K562 (cell line): ENCODE data around the gene SPHK2. TPM values are rescaled to one million over a fixed set of nuclear protein-coding genes. Genes with fewer than 3 reads are reported as not detected.

Source experiments
- CCAR2 ChIP-seq: fragments of 200-400 bp; formaldehyde crosslinking; IDR thresholded peaks from 2 replicates; pipeline ENCODE4 v1.6.1; 2017; ENCODE audit warnings: mild to moderate bottlenecking, low read depth, low read length
- CEBPG ChIP-seq, 3 experiments: fragments of 200-800 bp in 1 of 3; sonication (Bioruptor generic) in 1 of 3; sonication (generic) in 1 of 3; formaldehyde crosslinking in 1 of 3; IDR thresholded peaks in 2 of 3; conservative IDR thresholded peaks in 1 of 3; 2 replicates each; pipeline versions ENCODE4 v1.6.1 to v1.8.0; 2016 to 2022; ENCODE audit warnings: missing compliant biosample characterization in 2 of 3, missing genetic modification characterization in 2 of 3, mild to moderate bottlenecking in 1 of 3, missing genetic modification reagents in 1 of 3
- CHD1 ChIP-seq: fragments of 200-600 bp; sonication (generic); IDR thresholded peaks from one replicate; pipeline ENCODE4 v1.6.1; 2012; ENCODE audit warnings: mild to moderate bottlenecking, moderate library complexity, low read length, inconsistent platforms
- ETV6 ChIP-seq, 3 experiments: fragments of 150-350 bp in 1 of 3; sonication (generic) in 1 of 3; formaldehyde crosslinking in 1 of 3; IDR thresholded peaks; 2 replicates each; pipeline versions ENCODE4 v1.6.1 to v1.8.0; 2014 to 2022; ENCODE audit warnings: borderline replicate concordance in 2 of 3, low read depth in 2 of 3, antibody characterized with exemption in 1 of 3, low read length in 1 of 3, mild to moderate bottlenecking in 1 of 3, missing genetic modification reagents in 1 of 3
- GTF2A2 ChIP-seq: IDR thresholded peaks from 2 replicates; pipeline ENCODE4 v1.6.1; 2016; ENCODE audit warnings: mild to moderate bottlenecking, missing genetic modification characterization, missing compliant biosample characterization
- HIVEP1 ChIP-seq: fragments of 250-450 bp; sonication (Bioruptor Pico); IDR thresholded peaks from 2 replicates; pipeline ENCODE4 v1.4.0; 2020; ENCODE audit warnings: mild to moderate bottlenecking
- IFI16 ChIP-seq: fragments of 250-450 bp; sonication (Bioruptor Pico); IDR thresholded peaks from 2 replicates; pipeline ENCODE4 v2.1.2; 2022; ENCODE audit warnings: mild to moderate bottlenecking, inconsistent platforms
- NELFE ChIP-seq: IDR thresholded peaks from 2 replicates; pipeline ENCODE4 v1.6.1; 2011; ENCODE audit warnings: mild to moderate bottlenecking; ENCODE audit not compliant: insufficient read depth, insufficient read length
- PCBP1 ChIP-seq: fragments of 200-400 bp; formaldehyde crosslinking; IDR thresholded peaks from 2 replicates; pipeline ENCODE4 v1.6.1; 2018; ENCODE audit warnings: mild to moderate bottlenecking, low read depth, low read length; ENCODE audit not compliant: poor library complexity, severe bottlenecking
- PHF20 ChIP-seq: fragments of 450-650 bp; IDR thresholded peaks from 2 replicates; pipeline ENCODE4 v1.6.1; 2018; ENCODE audit not compliant: partially characterized antibody
- PHF21A ChIP-seq: fragments of 450-650 bp; IDR thresholded peaks from 2 replicates; pipeline ENCODE4 v1.6.1; 2017; ENCODE audit warnings: low read depth, borderline replicate concordance
- RBBP5 ChIP-seq: fragments of 200-600 bp; sonication (generic); IDR thresholded peaks from 2 replicates; pipeline ENCODE4 v1.6.1; 2012; ENCODE audit warnings: borderline replicate concordance, mild to moderate bottlenecking, low read length, control low read depth, inconsistent platforms; ENCODE audit not compliant: insufficient read depth, poor library complexity, severe bottlenecking
- RBM25 ChIP-seq: fragments of 200-400 bp; formaldehyde crosslinking; IDR thresholded peaks from 2 replicates; pipeline ENCODE4 v1.6.1; 2018; ENCODE audit warnings: low read length, low read depth, moderate library complexity; ENCODE audit not compliant: severe bottlenecking
- SAP30 ChIP-seq: fragments of 200-600 bp; sonication (generic); IDR thresholded peaks from 2 replicates; pipeline ENCODE4 v1.6.1; 2012; ENCODE audit warnings: borderline replicate concordance, low read depth, mild to moderate bottlenecking, moderate library complexity, low read length, control low read depth, inconsistent platforms; ENCODE audit not compliant: insufficient read depth, poor library complexity, severe bottlenecking
- SMARCC2 ChIP-seq: fragments of 450-650 bp; IDR thresholded peaks from 2 replicates; pipeline ENCODE4 v1.6.1; 2017; ENCODE audit warnings: antibody characterized with exemption, moderate library complexity, mild to moderate bottlenecking, low read depth
- SREBF2 ChIP-seq: sonication (generic); formaldehyde crosslinking; IDR thresholded peaks from 2 replicates; pipeline ENCODE4 v1.4.0; 2020; ENCODE audit warnings: mild to moderate bottlenecking, missing genetic modification reagents
- ZFP36 ChIP-seq: fragments of 150-350 bp; IDR thresholded peaks from 2 replicates; pipeline ENCODE4 v1.6.1; 2018; ENCODE audit warnings: low read length, low read depth; ENCODE audit not compliant: partially characterized antibody
- ZNF146 ChIP-seq: IDR thresholded peaks from one replicate; pipeline ENCODE4 v1.6.1; 2018; ENCODE audit warnings: missing compliant biosample characterization; ENCODE audit not compliant: unreplicated experiment
- ZNF197 ChIP-seq: fragments of 200-800 bp; sonication (Bioruptor generic); IDR thresholded peaks from 2 replicates; pipeline ENCODE4 v1.6.1; 2016; ENCODE audit warnings: low read depth, missing genetic modification characterization, missing compliant biosample characterization
- ZNF3 ChIP-seq: fragments of 250-450 bp; sonication (Bioruptor Pico); IDR thresholded peaks from 2 replicates; pipeline ENCODE4 v1.5.0; 2021; ENCODE audit warnings: mild to moderate bottlenecking, moderate library complexity
- ZNF436 ChIP-seq: fragments of 250-450, 450-650 bp; sonication (Bioruptor Pico); formaldehyde crosslinking; IDR thresholded peaks from 2 replicates; pipeline ENCODE4 v1.7.0; 2020; ENCODE audit warnings: mild to moderate bottlenecking
- polyA plus RNA-seq, 8 experiments: library from polyadenylated mRNA; depleted of rRNA in 4 of 8; stranded (reverse) in 5 of 8; unstranded in 3 of 8; fragments of >200 nt; fragmentation: Nextera tagmentation in 2 of 8; fragmentation: Illumina TruSeq in 1 of 8; extraction: Ambion mirVana in 2 of 8; extraction: Trizol in 1 of 8; gene quantifications; 2 replicates each; pipeline versions ENCODE4 v1.2.1 to v1.2.3, GENCODE V29; 2011 to 2014; ENCODE audit warnings: inconsistent platforms in 1 of 8, missing spikeins in 1 of 8
- total RNA-seq, 7 experiments: library from RNA; depleted of rRNA in 6 of 7; stranded (reverse); fragments of >200 nt in 6 of 7; fragmentation: Illumina TruSeq in 2 of 7; extraction: Trizol in 2 of 7; gene quantifications; 2 replicates each; pipeline versions ENCODE4 v1.2.1 to v1.2.3, GENCODE V29; 2011 to 2021; ENCODE audit warnings: low replicate concordance in 1 of 7
- TF ChIP-seq, protein P1 (sequence below): fragments of 250-450 bp; sonication (Bioruptor Pico); IDR thresholded peaks from 2 replicates; pipeline ENCODE4 v1.8.0; 2022; ENCODE audit warnings: inconsistent platforms, mild to moderate bottlenecking, moderate library complexity, borderline replicate concordance
- TF ChIP-seq, protein P2 (sequence below): fragments of 450-650 bp; IDR thresholded peaks from 2 replicates; pipeline ENCODE4 v1.6.1; 2016; ENCODE audit warnings: borderline replicate concordance

SPHK2 gene
- total and polyA plus RNA-seq, 9 of the 15 experiments (the other 6 are each of a cell fraction or from before 2014, with no cell fraction given), result 0.10 to 15.2 (median 2.9) TPM

DNA sequence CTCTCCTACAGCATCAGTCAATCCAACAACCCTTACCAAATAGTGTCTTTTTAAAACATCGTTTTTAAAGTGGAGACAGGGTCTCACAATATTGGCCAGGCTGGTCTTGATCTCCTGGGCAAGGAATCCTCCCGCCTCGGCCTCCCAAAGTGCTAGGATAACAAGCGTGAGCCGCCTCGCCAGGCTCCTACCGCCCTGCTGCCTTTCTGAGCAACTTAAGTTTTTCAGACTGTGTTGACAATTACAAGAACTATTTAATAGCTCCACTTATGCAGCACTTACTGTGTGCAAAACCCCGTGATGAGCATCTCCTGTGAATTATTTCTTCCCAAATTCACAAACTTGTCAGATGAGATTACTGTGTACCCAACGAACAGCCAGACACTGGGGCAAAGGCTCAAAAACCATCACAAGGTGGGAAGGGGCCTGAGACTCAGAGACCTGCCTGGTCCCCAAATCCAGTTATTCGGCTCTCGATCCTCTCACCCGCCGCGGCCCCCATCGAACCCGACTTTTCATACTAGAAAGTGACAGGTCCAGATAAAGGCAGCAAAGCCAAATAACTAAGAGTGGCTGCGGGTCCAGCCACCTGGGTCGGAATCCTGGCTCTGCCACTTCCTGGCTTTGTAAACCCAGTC lies 909 bp upstream of the SPHK2 start (continued):
- TF ChIP-seq HIVEP1 (CRISPR knock-in tag) (no peak), CEBPG (CRISPR knock-in tag; IDR thresholded peaks at IDR 0.05) (0 out of 2 replicates have a peak, but pooled peaks have one; percentile 19), CEBPG (tag; conservative IDR thresholded peaks at IDR 0.05 in 1 of 2, IDR thresholded peaks at IDR 0.05 in 1 of 2) (no peak), SMARCC2 (no peak), CCAR2 (no peak), RBM25 (no peak), ETV6 (IDR thresholded peaks at IDR 0.05; ENCODE audit: borderline replicate concordance in 1 of 2, low read depth in 2 of 2, low read length in 1 of 2) (no peak), ETV6 (CRISPR knock-in tag; IDR thresholded peaks at IDR 0.05; ENCODE audit: borderline replicate concordance) (no peak), CHD1 (peak; percentile 98), PHF20 (no peak), NELFE (no peak), PHF21A (no peak), GTF2A2 (tag) (no peak), IFI16 (CRISPR knock-in tag) (no peak), ZNF436 (CRISPR knock-in tag) (no peak), SAP30 (peak; percentile 64), ZNF197 (CRISPR knock-in tag) (no peak), PCBP1 (no peak), ZFP36 (no peak), ZNF3 (CRISPR knock-in tag) (no peak), RBBP5 (no peak), ZNF146 (CRISPR knock-in tag) (no peak), SREBF2 (no peak)
- TF ChIP-seq, protein P1, sequence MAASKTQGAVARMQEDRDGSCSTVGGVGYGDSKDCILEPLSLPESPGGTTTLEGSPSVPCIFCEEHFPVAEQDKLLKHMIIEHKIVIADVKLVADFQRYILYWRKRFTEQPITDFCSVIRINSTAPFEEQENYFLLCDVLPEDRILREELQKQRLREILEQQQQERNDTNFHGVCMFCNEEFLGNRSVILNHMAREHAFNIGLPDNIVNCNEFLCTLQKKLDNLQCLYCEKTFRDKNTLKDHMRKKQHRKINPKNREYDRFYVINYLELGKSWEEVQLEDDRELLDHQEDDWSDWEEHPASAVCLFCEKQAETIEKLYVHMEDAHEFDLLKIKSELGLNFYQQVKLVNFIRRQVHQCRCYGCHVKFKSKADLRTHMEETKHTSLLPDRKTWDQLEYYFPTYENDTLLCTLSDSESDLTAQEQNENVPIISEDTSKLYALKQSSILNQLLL (CRISPR knock-in tag), result no peak
- TF ChIP-seq, protein P2, sequence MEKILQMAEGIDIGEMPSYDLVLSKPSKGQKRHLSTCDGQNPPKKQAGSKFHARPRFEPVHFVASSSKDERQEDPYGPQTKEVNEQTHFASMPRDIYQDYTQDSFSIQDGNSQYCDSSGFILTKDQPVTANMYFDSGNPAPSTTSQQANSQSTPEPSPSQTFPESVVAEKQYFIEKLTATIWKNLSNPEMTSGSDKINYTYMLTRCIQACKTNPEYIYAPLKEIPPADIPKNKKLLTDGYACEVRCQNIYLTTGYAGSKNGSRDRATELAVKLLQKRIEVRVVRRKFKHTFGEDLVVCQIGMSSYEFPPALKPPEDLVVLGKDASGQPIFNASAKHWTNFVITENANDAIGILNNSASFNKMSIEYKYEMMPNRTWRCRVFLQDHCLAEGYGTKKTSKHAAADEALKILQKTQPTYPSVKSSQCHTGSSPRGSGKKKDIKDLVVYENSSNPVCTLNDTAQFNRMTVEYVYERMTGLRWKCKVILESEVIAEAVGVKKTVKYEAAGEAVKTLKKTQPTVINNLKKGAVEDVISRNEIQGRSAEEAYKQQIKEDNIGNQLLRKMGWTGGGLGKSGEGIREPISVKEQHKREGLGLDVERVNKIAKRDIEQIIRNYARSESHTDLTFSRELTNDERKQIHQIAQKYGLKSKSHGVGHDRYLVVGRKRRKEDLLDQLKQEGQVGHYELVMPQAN, result no peak
